HG02885 (cell line): ENCODE results near the gene SLC26A2.

Experiments
- ATAC-seq: cut with Tn5 transposase; IDR thresholded peaks from one replicate; pipeline ENCODE4 v1.9.1; 2021; ENCODE audit warnings: mild to moderate bottlenecking; ENCODE audit not compliant: unreplicated experiment, poor library complexity

SLC26A2 gene

DNA sequence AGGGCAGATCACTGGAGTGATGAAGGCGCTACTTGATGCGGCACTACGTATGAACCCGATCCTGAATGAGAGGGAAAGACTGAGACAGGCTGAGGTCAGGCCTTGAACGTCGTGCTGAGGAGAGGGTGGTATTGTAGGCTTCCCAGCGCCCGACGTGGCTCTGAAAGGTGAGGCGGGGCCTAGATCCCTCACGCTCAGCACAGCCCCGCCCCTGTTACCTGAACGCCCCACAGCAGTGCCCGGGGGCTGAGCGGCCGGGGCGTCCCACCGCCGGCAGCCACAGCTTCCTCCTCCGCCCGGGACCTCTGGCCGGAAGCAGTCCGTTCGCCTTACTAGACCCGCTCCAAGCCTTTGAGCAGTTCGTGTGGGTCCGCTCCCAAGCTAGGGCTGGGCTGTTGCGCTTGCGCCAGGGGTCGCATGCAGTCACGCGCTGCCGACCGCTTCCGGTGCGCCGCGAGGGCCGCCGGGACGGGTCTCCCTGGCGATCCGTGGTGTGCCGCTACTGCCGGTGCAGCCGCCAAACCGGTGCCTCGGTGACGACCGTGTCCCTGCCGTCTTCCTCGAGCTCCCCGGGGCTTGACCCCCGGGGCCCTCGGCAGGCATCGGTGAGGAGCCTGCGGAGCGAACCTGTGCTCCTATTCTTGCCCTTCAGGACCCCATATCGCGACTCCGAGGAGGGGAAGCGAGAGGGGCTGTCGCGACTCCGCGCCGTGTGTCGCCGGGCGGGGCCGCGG is 39.9 kb downstream of the SLC26A2 start, which contains the start of the genes HMGXB3 and TIGD6:
HMGXB3 (plus strand) TSS at position 484 of the 734 bp plus-strand sequence. CDS start 4,114 bp downstream, outside the sequence.
TIGD6 (minus strand) TSS at position 399 of the 734 bp plus-strand sequence. CDS start 4,306 bp downstream, outside the sequence.
- peak; percentile 88 for ATAC-seq

GRCh38 chr5:150000990-150001659 is 40.6 kb downstream of the SLC26A2 start:
- ATAC-seq, result peak; percentile 13

GRCh38 chr5:150001660-150002486 is 41.3 kb downstream of the SLC26A2 start:
- ATAC-seq, result peak; percentile 61

DNA sequence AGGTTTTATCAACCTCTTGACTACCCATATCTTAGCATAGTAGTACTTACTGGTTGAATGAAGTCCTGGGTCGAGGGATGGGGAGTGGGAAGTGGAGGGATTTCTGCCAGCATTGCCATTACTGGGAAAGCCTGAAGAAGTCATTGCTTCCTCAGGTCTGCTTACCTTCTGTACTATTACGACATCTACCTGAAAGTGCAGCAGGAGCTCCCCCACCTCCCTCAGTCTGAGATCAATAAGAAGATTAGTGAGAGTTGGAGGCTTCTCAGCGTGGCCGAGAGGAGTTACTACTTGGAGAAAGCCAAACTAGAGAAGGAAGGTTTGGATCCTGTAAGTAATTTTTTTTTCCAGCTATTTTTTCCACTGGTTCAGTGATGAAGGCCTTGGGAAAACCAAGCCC is 45.8 kb downstream of the SLC26A2 start:
- ATAC-seq, result no peak

GRCh38 chr5:150007050-150007449 is 46.5 kb downstream of the SLC26A2 start:
- ATAC-seq, result no peak

- no peak for ATAC-seq
Observed at GRCh38 chr5:150009671-150010387, 49.3 kb downstream of the SLC26A2 start.

GRCh38 chr5:150013931-150014330 is 53.4 kb downstream of the SLC26A2 start:
- no peak for ATAC-seq

GRCh38 chr5:150014456-150014855 is 53.9 kb downstream of the SLC26A2 start:
- ATAC-seq, result no peak

DNA sequence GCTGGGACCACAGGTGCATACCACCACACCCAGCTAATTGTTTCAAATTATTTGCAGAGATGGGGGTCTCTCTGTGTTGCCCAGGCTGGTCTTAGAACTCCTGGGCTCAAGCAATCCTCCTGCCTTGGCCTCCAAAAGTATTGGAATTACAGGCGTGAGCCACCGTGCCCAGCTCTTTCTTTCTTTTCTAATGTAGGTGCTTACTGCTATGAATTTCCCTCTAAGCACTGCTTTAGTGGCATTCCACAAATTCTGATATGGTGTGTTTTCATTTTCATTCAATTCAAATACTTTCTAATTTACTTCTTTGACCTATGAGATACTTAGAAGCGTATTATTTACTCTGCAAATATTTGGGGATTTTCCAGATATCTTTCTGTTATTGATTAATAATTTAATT is 54.9 kb downstream of the SLC26A2 start:
- no peak for ATAC-seq

DNA sequence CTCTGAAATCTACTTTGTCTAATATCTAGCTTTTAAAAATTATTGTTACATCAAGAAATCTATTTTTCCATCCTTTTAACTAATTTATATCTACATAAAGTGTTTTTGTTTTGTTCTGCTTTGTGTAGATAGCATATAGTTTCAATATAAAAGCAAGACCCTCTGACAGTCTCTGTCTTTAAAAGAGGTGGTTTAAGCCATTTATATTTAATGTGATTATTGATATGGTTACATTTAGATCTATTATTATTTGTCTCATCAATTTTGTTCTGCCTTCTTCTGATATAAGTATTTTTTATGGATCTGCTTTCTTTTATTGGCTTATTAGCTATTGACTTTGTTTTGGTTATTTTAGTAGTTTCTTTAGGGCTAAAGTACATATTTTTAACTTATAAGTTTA is 56.0 kb downstream of the SLC26A2 start:
- no peak for ATAC-seq

GRCh38 chr5:150017226-150018005 is 56.9 kb downstream of the SLC26A2 start:
- no peak for ATAC-seq

DNA sequence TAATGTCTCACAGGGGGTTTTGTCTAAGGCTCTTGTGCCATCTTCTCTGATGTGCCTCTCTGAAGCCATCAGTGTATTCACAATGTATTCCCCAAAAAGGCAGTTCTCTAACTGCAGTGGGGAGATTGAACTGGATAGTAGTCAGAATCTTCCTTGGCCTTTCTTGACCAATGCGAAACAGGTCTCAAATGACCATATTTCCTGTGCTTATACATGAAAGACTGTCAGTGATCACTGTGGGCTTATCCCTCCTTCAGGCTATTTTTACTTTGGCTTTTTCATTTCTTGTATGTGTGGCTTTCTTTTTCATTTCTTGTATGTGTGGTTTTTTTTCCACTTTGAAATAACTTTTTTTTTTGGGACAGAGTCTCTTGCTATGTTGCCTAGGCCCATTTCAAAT is 59.7 kb downstream of the SLC26A2 start:
- no peak for ATAC-seq

DNA sequence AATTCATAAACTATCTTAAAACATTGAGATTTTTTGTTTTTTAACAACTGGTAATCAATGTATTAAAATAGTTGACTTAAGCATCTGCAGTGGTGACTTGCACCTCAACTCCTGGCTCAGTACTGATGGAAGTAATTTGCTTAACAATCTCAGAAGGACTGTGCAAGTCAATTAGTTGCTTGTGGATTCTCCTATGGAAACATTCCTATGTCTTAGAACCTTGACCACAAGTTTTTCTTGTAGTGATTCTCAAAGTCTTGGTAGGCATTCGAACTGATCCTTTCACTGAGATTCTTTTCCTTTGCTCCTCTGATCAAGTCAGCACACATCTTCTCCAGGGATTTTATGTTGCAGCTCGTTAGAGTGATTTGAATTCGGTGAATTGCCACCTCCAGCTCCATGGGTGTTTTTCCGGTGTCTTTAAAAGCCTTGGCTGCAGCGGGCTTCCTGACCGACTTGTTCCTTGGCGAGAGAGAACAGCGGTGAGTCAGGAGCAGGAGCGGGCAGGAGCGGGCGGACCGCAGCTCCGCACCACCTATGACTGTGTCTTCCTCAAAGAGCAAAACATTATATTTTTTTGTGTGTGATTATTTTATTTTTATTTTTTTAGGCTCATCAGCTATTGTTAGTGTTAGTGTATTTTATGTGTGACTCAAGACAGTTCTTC is 61.1 kb downstream of the SLC26A2 start:
- no peak for ATAC-seq

DNA sequence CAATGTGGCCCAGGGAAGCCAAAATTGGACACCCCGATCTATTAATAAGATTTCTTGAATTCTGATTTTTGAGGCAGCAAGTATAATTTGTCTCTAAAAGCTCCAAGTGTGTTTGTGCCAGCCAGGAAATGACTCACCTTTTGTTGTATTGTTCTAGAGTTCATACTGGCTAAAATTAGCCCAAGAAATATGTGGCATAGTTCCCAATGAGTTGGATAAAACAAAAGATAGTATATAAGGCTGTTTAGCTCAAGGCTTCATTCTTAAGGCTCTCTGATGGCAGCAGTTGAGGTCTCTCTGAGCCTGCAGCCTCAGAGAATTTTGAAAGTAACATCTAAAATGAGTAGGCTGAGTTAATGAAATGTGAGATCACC is 61.6 kb downstream of the SLC26A2 start:
- no peak for ATAC-seq

DNA sequence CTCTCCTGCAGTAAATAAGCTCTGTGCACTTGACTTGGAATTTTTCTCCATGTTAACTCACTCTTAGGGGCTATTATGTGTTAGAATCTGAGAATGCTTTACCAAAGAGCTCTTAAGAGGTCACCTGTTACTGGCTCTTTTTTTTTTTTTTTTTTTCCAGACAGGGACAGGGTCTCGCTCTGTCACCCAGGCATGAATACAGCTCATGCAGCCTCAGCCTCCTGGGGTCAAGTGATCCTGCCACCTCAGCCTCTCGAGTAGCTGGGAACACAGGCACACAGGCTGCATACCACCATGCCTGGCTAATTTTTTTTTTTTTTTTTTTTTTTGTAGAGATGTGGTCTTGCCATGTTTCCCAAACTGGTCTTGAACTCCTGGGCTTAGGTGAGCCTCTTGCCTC is 62.1 kb downstream of the SLC26A2 start:
- ATAC-seq, result no peak

DNA sequence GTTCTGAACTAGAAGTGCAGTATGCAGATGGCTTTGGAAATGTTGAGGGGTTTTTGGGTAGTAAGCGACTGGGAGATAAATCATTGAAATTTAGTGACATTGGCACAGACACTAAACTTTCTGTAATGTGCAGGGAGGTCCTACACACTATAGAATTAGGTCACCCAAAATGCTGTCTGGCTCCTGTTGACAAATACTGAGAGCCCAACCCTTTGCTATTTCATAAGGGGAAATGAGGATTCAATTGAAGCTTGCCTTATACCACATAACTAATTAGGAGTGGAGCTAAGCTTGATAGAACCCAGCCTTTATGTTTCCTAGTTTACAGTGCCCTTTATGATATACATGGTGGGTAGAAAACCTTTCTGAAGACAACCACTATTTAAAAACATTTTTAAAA is 62.6 kb downstream of the SLC26A2 start:
- no peak for ATAC-seq

DNA sequence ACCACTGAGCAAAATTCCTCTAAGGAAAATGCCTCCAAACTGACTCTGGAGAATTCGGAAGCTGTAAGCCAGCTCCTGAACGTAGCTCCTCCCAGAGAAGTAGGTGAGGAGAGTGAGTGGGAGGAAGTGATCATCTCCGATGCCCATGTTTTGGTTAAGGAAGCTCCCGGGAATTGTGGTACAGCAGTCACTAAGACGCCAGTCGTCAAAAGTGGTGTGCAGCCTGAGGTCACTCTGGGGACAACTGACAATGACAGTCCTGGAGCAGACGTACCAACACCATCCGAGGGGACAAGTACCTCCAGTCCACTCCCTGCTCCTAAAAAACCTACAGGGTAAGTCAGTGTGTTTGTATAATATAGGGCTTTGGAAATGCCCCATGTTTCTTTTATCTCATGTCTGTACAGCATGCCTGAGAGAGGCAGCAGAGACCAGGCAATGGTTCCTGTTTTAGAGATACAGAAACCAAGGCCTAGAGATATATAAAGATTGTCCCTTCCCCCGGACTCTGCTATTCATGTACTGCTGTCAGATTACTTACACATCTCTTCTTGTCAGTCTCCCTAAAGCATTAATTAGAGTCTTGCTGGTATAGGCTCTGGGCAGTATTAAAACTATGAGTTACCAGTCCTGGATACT is 63.9 kb downstream of the SLC26A2 start:
- no peak for ATAC-seq

GRCh38 chr5:150026682-150027172 is 66.2 kb downstream of the SLC26A2 start:
- ATAC-seq, result no peak
